ENCODE results near the gene CNDP2.

Gene CNDP2

DNA sequence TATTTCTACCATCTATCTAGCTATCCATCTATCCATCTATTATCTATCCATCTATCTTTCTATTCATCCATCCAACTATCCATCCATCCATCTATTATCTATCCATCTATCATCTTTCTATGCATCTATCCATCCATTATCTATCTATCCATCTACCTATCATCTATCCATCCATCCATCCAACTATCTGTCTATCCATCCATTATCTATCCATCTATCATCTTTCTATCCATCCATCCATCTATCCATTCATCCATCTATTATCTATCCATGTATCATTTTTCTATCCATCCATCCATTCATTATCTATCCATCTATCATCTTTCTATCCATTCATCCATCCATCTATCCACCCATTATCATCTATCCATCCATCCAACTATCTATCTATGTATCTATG is 76.9 kb downstream of the CNDP2 start:
- DNase-seq: no peak

Data from hematopoietic multipotent progenitor cell treated with erythropoietin and hydrocortisone succinate and interleukin-3 and kit ligand, for 4 days (in vitro differentiated cells).